GM12878 (cell line): ENCODE measurements around the gene KLRD1. TPM values are rescaled to one million over a fixed set of nuclear protein-coding genes. Genes with fewer than 3 reads are reported as not detected.

ENCODE experiments used
- ATAC-seq: fragments of 200-7000 bp; cut with Tn5 transposase; 3 replicates; pipeline ENCODE4 v1.9.1; 2020; ENCODE audit warnings: mild to moderate bottlenecking, moderate library complexity
- BruUV-seq: library from RNA; stranded (reverse); fragments of 400-500 nt; replicated peaks from 2 replicates; lab custom pipeline; 2021; lab: Mats Ljungman, UMichigan
- CTCF ChIA-PET: fragments of 300-600 bp; sonication (Branson Sonifier 250); formaldehyde crosslinking; extraction: SDS; loops from one replicate; lab custom pipeline; 2021; ENCODE audit warnings: inconsistent platforms; lab: Yijun Ruan, JAX
- POLR2A ChIA-PET: fragments of 350-600 bp; formaldehyde crosslinking; extraction: SDS; loops from one replicate; lab custom pipeline; 2021; ENCODE audit warnings: inconsistent platforms; lab: Charles Lee
- RAD21 ChIA-PET: fragments of 300-600 bp; sonication (Branson Sonifier 250); formaldehyde crosslinking; loops from one replicate; lab custom pipeline; 2023; ENCODE audit warnings: antibody characterized with exemption; ENCODE audit not compliant: unreplicated experiment; lab: Charles Lee
- SMC1A ChIA-PET: fragments of 300-600 bp; sonication (Branson Sonifier 250); formaldehyde crosslinking; loops from one replicate; lab custom pipeline; 2023; ENCODE audit not compliant: unreplicated experiment, uncharacterized antibody; lab: Charles Lee
- DNase-seq: peaks from one replicate; pipeline ENCODE4 v3.0.0-alpha.2; 2011; ENCODE audit warnings: low read depth, low spot score
- FAIRE-seq: peaks from 3 replicates; lab custom pipeline; 2011; peaks lifted over from hg19 to GRCh38; lab: Jason Lieb, UNC
- H2AFZ ChIP-seq: 2 replicates; pipeline ENCODE4 v1.6.0; 2011; ENCODE audit warnings: low read depth, low read length, control low read depth; ENCODE audit not compliant: control insufficient read depth
- H3K27ac ChIP-seq: 2 replicates; pipeline ENCODE4 v1.5.1; 2011; ENCODE audit warnings: control low read depth; ENCODE audit not compliant: control insufficient read depth, insufficient read depth
- H3K27me3 ChIP-seq, 2 experiments: replicated peaks in 1 of 2; 2 replicates each; pipeline versions ENCODE4 v1.6.0 to v1.6.1; 2011; ENCODE audit warnings: low read length in 1 of 2; ENCODE audit not compliant: control insufficient read depth in 2 of 2, insufficient read depth in 2 of 2
- H3K36me3 ChIP-seq, 2 experiments: 2 replicates each; pipeline ENCODE4 v1.5.1; 2011; ENCODE audit warnings: low read length in 1 of 2; ENCODE audit not compliant: control insufficient read depth in 2 of 2, insufficient read depth in 2 of 2
- H3K4me1 ChIP-seq: 2 replicates; pipeline ENCODE4 v1.6.1; 2011; ENCODE audit warnings: mild to moderate bottlenecking, low read length, moderate library complexity, mixed read lengths; ENCODE audit not compliant: control insufficient read depth, insufficient read depth
- H3K4me2 ChIP-seq: 2 replicates; pipeline ENCODE4 v1.6.0; 2011; ENCODE audit warnings: control low read depth; ENCODE audit not compliant: control insufficient read depth, insufficient read depth
- H3K4me3 ChIP-seq: fragments of 200-600 bp; sonication (generic); 2 replicates; pipeline ENCODE4 v1.5.1; 2016
- H3K79me2 ChIP-seq: 2 replicates; pipeline ENCODE4 v1.6.0; 2011; ENCODE audit warnings: low read length; ENCODE audit not compliant: control insufficient read depth, insufficient read depth
- H3K9ac ChIP-seq: 2 replicates; pipeline ENCODE4 v1.8.0; 2011; ENCODE audit warnings: low read length, control low read depth, mixed read lengths; ENCODE audit not compliant: control insufficient read depth, insufficient read depth
- H3K9me3 ChIP-seq: replicated peaks from 3 replicates; pipeline ENCODE4 v1.5.1; 2011; ENCODE audit warnings: mild to moderate bottlenecking, low read length; ENCODE audit not compliant: control insufficient read depth, insufficient read depth
- H4K20me1 ChIP-seq: 2 replicates; pipeline ENCODE4 v1.6.0; 2011; ENCODE audit not compliant: control insufficient read depth, insufficient read depth
- ATF3 ChIP-seq: IDR thresholded peaks from 2 replicates; pipeline ENCODE4 v1.6.1; 2011; ENCODE audit warnings: low read depth, mild to moderate bottlenecking, low read length, moderate library complexity, borderline replicate concordance; ENCODE audit errors: extremely low read depth
- IKZF2 ChIP-seq, 2 experiments: fragments of 450-650 bp; IDR thresholded peaks; 2 replicates each; pipeline ENCODE4 v1.6.1; 2017; ENCODE audit warnings: mild to moderate bottlenecking in 2 of 2, moderate library complexity in 2 of 2
- JUNB ChIP-seq: IDR thresholded peaks from 2 replicates; pipeline ENCODE4 v1.6.1; 2016; ENCODE audit warnings: antibody characterized with exemption, mild to moderate bottlenecking
- MEF2A ChIP-seq: IDR thresholded peaks from 2 replicates; pipeline ENCODE4 v1.6.1; 2011; ENCODE audit warnings: low read depth, mild to moderate bottlenecking, low read length, moderate library complexity; ENCODE audit not compliant: insufficient read depth
- PAX8 ChIP-seq: fragments of 450-650 bp; IDR thresholded peaks from 2 replicates; pipeline ENCODE4 v1.6.1; 2017; ENCODE audit warnings: mild to moderate bottlenecking, moderate library complexity
- SMC3 ChIP-seq: IDR thresholded peaks from 2 replicates; pipeline ENCODE4 v1.6.1; 2011; ENCODE audit warnings: low read length, improper control_type of control experiment, borderline replicate concordance
- ZNF207 ChIP-seq: fragments of 450-650 bp; IDR thresholded peaks from 2 replicates; pipeline ENCODE4 v1.6.1; 2014; ENCODE audit warnings: antibody characterized with exemption, mild to moderate bottlenecking, borderline replicate concordance
- whole genome bisulfite sequencing: methylation state at CpG from one replicate; pipeline ENCODE4 v1.1.6; 2016; ENCODE audit warnings: low lambda C conversion rate; ENCODE audit not compliant: insufficient replicate concordance, insufficient coverage; ENCODE audit errors: missing lambda C conversion rate; 5-methylcytosine and 5-hydroxymethylcytosine counted together
- in situ Hi-C: fragments of 300-500 bp; cut with MboI; formaldehyde crosslinking; loops from 9 replicates; pipeline ENCODE4 v1.14.3; 2018; ENCODE audit warnings: mixed read lengths
- intact Hi-C: fragments of 100-400 bp; cut with micrococcal nuclease; formaldehyde crosslinking; loops from one replicate; pipeline ENCODE4 v1.14.2; 2022; ENCODE audit not compliant: unreplicated experiment
- polyA plus RNA-seq, 11 experiments: library from polyadenylated mRNA; depleted of rRNA in 4 of 11; unstranded in 6 of 11; stranded (reverse) in 5 of 11; fragments of >200 nt; fragmentation: Nextera tagmentation in 4 of 11; fragmentation: Illumina TruSeq in 1 of 11; extraction: Ambion mirVana in 4 of 11; extraction: Trizol in 1 of 11; gene quantifications; 1 replicate in 1 of 11; 2 replicates in 10 of 11; pipeline versions ENCODE4 v1.2.1 to v1.2.3, GENCODE V29; 2011 to 2016; ENCODE audit warnings: inconsistent platforms in 2 of 11, missing spikeins in 2 of 11, low read depth in 1 of 11
- total RNA-seq, 4 experiments: library from RNA; depleted of rRNA in 3 of 4; stranded (reverse); fragments of >200 nt in 3 of 4; fragmentation: Illumina TruSeq in 1 of 4; extraction: Trizol in 1 of 4; gene quantifications; 2 replicates each; pipeline versions ENCODE4 v1.2.1 to v1.2.3, GENCODE V29; 2013 to 2021

KLRD1 gene
- total and polyA plus RNA-seq, 10 of the 15 experiments (the other 5 are each of a cell fraction or from before 2014, with no cell fraction given) = under 0.01 to 0.50 (median 0.13) TPM; not detected in 4

DNA sequence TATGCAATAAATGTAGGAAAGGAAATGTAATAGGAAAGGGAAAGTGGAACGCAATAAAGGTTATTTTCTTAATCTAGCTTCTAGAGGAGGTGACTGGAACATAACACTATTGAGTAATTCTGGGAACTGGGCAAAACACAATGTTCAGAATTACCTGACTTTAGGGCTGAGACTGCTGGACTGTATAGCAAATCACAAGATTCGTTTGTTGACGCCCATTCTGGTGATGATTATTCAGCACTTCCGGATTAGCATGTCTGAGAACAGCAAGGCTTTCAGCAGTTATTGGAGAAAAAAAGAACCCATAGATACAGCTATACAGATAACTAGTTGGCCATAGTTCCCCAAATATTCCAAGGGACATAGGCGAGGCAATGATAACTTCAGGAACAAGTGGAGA lies 2.3 kb upstream of the KLRD1 start:
- H3K9ac ChIP-seq = no peak overlapping the region
- POLR2A ChIA-PET = no interaction called here
- H3K27me3 ChIP-seq = no peaks in the 10 kb centered on the region
- TF ChIP-seq JUNB (no peak), ATF3 (no peak), IKZF2 (IDR thresholded peaks at IDR 0.05) (no peak), MEF2A (no peak), PAX8 (no peak), SMC3 (no peak), ZNF207 (no peak)
- DNase-seq (no peak), ATAC-seq (no peak), FAIRE-seq (no peak)
- intact Hi-C loops = no loop called here
- WGBS = 87% methylated on average over 5 of the region's 5 CpGs
- no peak overlapping the region for H3K4me2 ChIP-seq
- in situ Hi-C loops = no loop called here
- no peaks in the 10 kb centered on the region for H3K79me2 ChIP-seq
- BruUV-seq = no TSS peak
- RAD21 ChIA-PET = interaction anchor here (1.3 kb wide), 1 partner anchor 28 kb away, joined by 6 read pairs; no protein-coding TSS in a partner anchor
- CTCF ChIA-PET = interaction anchor here (0.6 to 0.9 kb wide), 2 partner anchors 48 to 68 kb away, joined by 3 read pairs; no protein-coding TSS in a partner anchor
- SMC1A ChIA-PET = no interaction called here
- H4K20me1 ChIP-seq = no peaks in the 10 kb centered on the region
- no peak overlapping the region for H2AFZ ChIP-seq
- no peaks in the 10 kb centered on the region for H3K4me1 ChIP-seq
- H3K36me3 ChIP-seq = no peaks in the 10 kb centered on the region
- H3K9me3 ChIP-seq = peaks cover 4% of the 10 kb centered on the region; the same call in 2 of the 3 replicates
- no peak overlapping the region for H3K4me3 ChIP-seq
- H3K27ac ChIP-seq = no peak overlapping the region
